Ishikawa (cell line): ENCODE results near the gene GNA15.

ENCODE experiments used
- EP300 ChIP-seq: IDR thresholded peaks from 2 replicates; pipeline ENCODE4 v1.6.1; 2012; ENCODE audit warnings: borderline replicate concordance
- FOXM1 ChIP-seq: IDR thresholded peaks from 2 replicates; pipeline ENCODE4 v1.6.1; 2012; ENCODE audit warnings: low read depth, borderline replicate concordance
- REST ChIP-seq: IDR thresholded peaks from 2 replicates; pipeline ENCODE4 v1.6.1; 2012; ENCODE audit warnings: low read depth, mild to moderate bottlenecking
- TEAD4 ChIP-seq: IDR thresholded peaks from 2 replicates; pipeline ENCODE4 v1.6.1; 2012
- YY1 ChIP-seq: IDR thresholded peaks from 2 replicates; pipeline ENCODE4 v1.6.1; 2012; ENCODE audit warnings: low read depth

- TF ChIP-seq REST (no peak), FOXM1 (no peak), YY1 (no peak), EP300 (no peak), TEAD4 (no peak)
Observed at GRCh38 chr19:3098515-3099346, 37.1 kb upstream of the GNA15 start.
